Measurements from ENCODE around the gene PLXNB2. TPM values are rescaled to one million over a fixed set of nuclear protein-coding genes. Genes with fewer than 3 reads are reported as not detected.
A peak's percentile ranks its signal among the peaks of the same experiment; 100 is the strongest.

PLXNB2 gene
- total RNA-seq, 2 donors from 2014 or later, result 290 TPM

GRCh38 chr22:50314455-50315288 is 7.2 kb upstream of the PLXNB2 start:
- intact Hi-C loops (cut with DNase I, micrococcal nuclease), result no loop called here
- DNase-seq (peak; percentile 85 to 88), ATAC-seq (peak; percentile 95)

GRCh38 chr22:50314081-50314454 is 6.6 kb upstream of the PLXNB2 start:
- intact Hi-C loops (cut with DNase I, micrococcal nuclease), result no loop called here
- no peak for ATAC-seq
- no peak for DNase-seq

GRCh38 chr22:50313600-50313999 is 6.2 kb upstream of the PLXNB2 start:
- intact Hi-C loops (cut with DNase I, micrococcal nuclease), result no loop called here
- DNase-seq, result peak in 1 of 2 donors; percentile 19
- no peak for ATAC-seq

- peak in 1 of 2 donors; percentile 9 for DNase-seq
- intact Hi-C loops (cut with DNase I, micrococcal nuclease), result no loop called here
- no peak for ATAC-seq
Observed at GRCh38 chr22:50313021-50313420, 5.6 kb upstream of the PLXNB2 start.

GRCh38 chr22:50312371-50312770 is 4.9 kb upstream of the PLXNB2 start:
- ATAC-seq, result no peak
- intact Hi-C loops (cut with DNase I, micrococcal nuclease), result no loop called here
- no peak for DNase-seq

GRCh38 chr22:50311606-50312351 is 4.3 kb upstream of the PLXNB2 start:
- DNase-seq, result peak in 1 of 2 donors; percentile 10
- intact Hi-C loops (cut with DNase I, micrococcal nuclease), result no loop called here
- ATAC-seq, result no peak

- peak in 1 of 2 donors; percentile 9 for DNase-seq
- intact Hi-C loops (cut with DNase I, micrococcal nuclease), result no loop called here
- no peak for ATAC-seq
Observed at GRCh38 chr22:50310949-50311444, 3.6 kb upstream of the PLXNB2 start.

GRCh38 chr22:50310031-50310722 is 2.7 kb upstream of the PLXNB2 start:
- DNase-seq (no peak), ATAC-seq (no peak)
- intact Hi-C loops (cut with DNase I, micrococcal nuclease), result no loop called here

- intact Hi-C loops (cut with DNase I, micrococcal nuclease), result no loop called here
- DNase-seq (no peak), ATAC-seq (no peak)
Observed at GRCh38 chr22:50309601-50309991, 2.1 kb upstream of the PLXNB2 start.

- ATAC-seq, result no peak
- intact Hi-C loops (cut with DNase I, micrococcal nuclease), result no loop called here
Observed at GRCh38 chr22:50308986-50309600, 1.6 kb upstream of the PLXNB2 start.

GRCh38 chr22:50308597-50308935 is 1.1 kb upstream of the PLXNB2 start:
- DNase-seq (peak; percentile 63 to 83), ATAC-seq (no peak)
- intact Hi-C loops (cut with DNase I, micrococcal nuclease), result no loop called here

More at GRCh38 chr22:50308986-50309600, 1.6 kb upstream of the PLXNB2 start:
- DNase-seq, result no peak

GRCh38 chr22:50307890-50308596 is 597 bp upstream of the PLXNB2 start:
- peak in 1 of 2 donors; percentile 48 for DNase-seq
- no peak for ATAC-seq
- intact Hi-C loops (cut with DNase I, micrococcal nuclease), result no loop called here

- DNase-seq (peak; percentile 86 to 94), ATAC-seq (peak; percentile 62)
- intact Hi-C loops (cut with DNase I, micrococcal nuclease), result no loop called here
Observed at GRCh38 chr22:50305923-50306566, 1.4 kb downstream of the PLXNB2 start.

- intact Hi-C loops (cut with DNase I, micrococcal nuclease), result no loop called here
- peak in 1 of 2 donors; percentile 64 for DNase-seq
- peak; percentile 42 for ATAC-seq
Observed at GRCh38 chr22:50305393-50305922, 2.0 kb downstream of the PLXNB2 start.

- ATAC-seq (peak; percentile 24), DNase-seq (peak; percentile 70 to 74)
- intact Hi-C loops (cut with DNase I, micrococcal nuclease), result no loop called here
Observed at GRCh38 chr22:50304528-50305392, 2.7 kb downstream of the PLXNB2 start.

- DNase-seq (peak; percentile 69 to 78), ATAC-seq (peak; percentile 25)
- intact Hi-C loops (cut with DNase I, micrococcal nuclease), result no loop called here
Observed at GRCh38 chr22:50303848-50304527, 3.5 kb downstream of the PLXNB2 start.

Data from left colon (tissue), 2 donors.